Psoas muscle (tissue), 8 donors: ENCODE measurements around the gene NUP160. TPM values are rescaled to one million over a fixed set of nuclear protein-coding genes. Genes with fewer than 3 reads are reported as not detected.
"Not testable (repeated sequence)": the region's sequence is repeated elsewhere in the genome, so short reads cannot be mapped to it uniquely, and the experiment has no call there.

Experiments
- ATAC-seq, 4 donors: fragments of 200-7000 bp; cut with Tn5 transposase; one replicate each; pipeline ENCODE4 v1.9.1; 2020; ENCODE audit warnings: moderate library complexity in 3 of 4, mild to moderate bottlenecking in 2 of 4
- DNase-seq, 2 donors: peaks; one replicate each; pipeline ENCODE4 v3.0.0-alpha.2; 2020
- H3K27ac ChIP-seq: fragments of 200-600 bp; one replicate; pipeline ENCODE4 v1.8.0; 2022
- H3K27me3 ChIP-seq, 3 donors: fragments of 200-600 bp in 1 of 3; one replicate each; pipeline versions ENCODE4 v1.6.1 to v1.8.0; 2013 to 2022; ENCODE audit warnings: low read length in 2 of 3, mild to moderate bottlenecking in 2 of 3, moderate library complexity in 1 of 3; ENCODE audit not compliant: insufficient read depth in 3 of 3
- H3K36me3 ChIP-seq, 2 donors: fragments of 200-600 bp in 1 of 2; one replicate each; pipeline versions ENCODE4 v1.6.1 to v1.8.0; 2013 to 2022; ENCODE audit warnings: low read depth in 1 of 2, mild to moderate bottlenecking in 1 of 2, moderate library complexity in 1 of 2; ENCODE audit not compliant: insufficient read depth in 1 of 2
- H3K4me1 ChIP-seq: fragments of 200-600 bp; one replicate; pipeline ENCODE4 v1.8.0; 2022
- H3K4me3 ChIP-seq: fragments of 200-600 bp; one replicate; pipeline ENCODE4 v1.8.0; 2022; ENCODE audit warnings: mild to moderate bottlenecking
- H3K9me3 ChIP-seq: fragments of 200-600 bp; one replicate; pipeline ENCODE4 v1.8.0; 2022
- WGBS, 3 donors: extraction: QIAGEN DNeasy Blood & Tissue Kit; methylation state at CpG; one replicate each; pipeline versions ENCODE4 v1.1.6 to v1.1.7; 2013; 5-methylcytosine and 5-hydroxymethylcytosine counted together
- intact Hi-C, 2 donors: fragments of 100-400 bp; cut with DNase I; formaldehyde crosslinking; loops; one replicate each; pipeline versions ENCODE4 v1.11.0 to v1.14.2; 2022
- polyA plus RNA-seq, 3 donors: library from polyadenylated mRNA; stranded (reverse); fragments of 200-250 nt; gene quantifications; one replicate each; pipeline ENCODE4 v1.2.3, GENCODE V29; 2013
- total RNA-seq, 4 donors: library from RNA; stranded (reverse); fragmentation: NEBNext Ultra II Directional in 2 of 4; extraction: Animal tissue kit (Norgen Biotek cat#: 25700) in 2 of 4; gene quantifications; one replicate each; pipeline versions ENCODE4 v1.2.1 to v1.2.4, GENCODE V29; 2021 to 2023
- TF ChIP-seq, protein P1 (sequence below): fragments of 200-600 bp; IDR thresholded peaks from one replicate; pipeline ENCODE4 v1.8.0; 2022; ENCODE audit warnings: antibody characterized with exemption
- donor health status: healthy with polysubstance abuse.
- donor health status: DM: no; HTN: no; CAD: no; lungs with moderate emphysema.
- donor health status: Bipolar disorder and iron deficiency.
- donor health status: healthy.
- donor health status: DM: yes; HTN: yes; CAD: no.
- donor health status: DM: no; HTN: no; CAD: no.
- donor health status: DM: no; HTN: no; CAD: no.
- donor health status: DM: yes; HTN: yes; CAD: no.

NUP160 gene
- total and polyA plus RNA-seq, 7 donors, result 5.5 to 14.0 (median 11.3) TPM

GRCh38 chr11:47837292-47837691 is 10.9 kb downstream of the NUP160 start:
- peaks cover 13 to 100% of the 10 kb centered on the region in 2 donors for H3K36me3 ChIP-seq
- no peak overlapping the region for H3K27ac ChIP-seq
- intact Hi-C loops, result no loop called here
- no peak for ATAC-seq
- TF ChIP-seq, protein P1, sequence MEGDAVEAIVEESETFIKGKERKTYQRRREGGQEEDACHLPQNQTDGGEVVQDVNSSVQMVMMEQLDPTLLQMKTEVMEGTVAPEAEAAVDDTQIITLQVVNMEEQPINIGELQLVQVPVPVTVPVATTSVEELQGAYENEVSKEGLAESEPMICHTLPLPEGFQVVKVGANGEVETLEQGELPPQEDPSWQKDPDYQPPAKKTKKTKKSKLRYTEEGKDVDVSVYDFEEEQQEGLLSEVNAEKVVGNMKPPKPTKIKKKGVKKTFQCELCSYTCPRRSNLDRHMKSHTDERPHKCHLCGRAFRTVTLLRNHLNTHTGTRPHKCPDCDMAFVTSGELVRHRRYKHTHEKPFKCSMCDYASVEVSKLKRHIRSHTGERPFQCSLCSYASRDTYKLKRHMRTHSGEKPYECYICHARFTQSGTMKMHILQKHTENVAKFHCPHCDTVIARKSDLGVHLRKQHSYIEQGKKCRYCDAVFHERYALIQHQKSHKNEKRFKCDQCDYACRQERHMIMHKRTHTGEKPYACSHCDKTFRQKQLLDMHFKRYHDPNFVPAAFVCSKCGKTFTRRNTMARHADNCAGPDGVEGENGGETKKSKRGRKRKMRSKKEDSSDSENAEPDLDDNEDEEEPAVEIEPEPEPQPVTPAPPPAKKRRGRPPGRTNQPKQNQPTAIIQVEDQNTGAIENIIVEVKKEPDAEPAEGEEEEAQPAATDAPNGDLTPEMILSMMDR, result no peak
- H3K27me3 ChIP-seq, result no peaks in the 10 kb centered on the region
- H3K9me3 ChIP-seq, result no peaks in the 10 kb centered on the region
- no peak for DNase-seq
- peaks cover under 1% of the 10 kb centered on the region for H3K4me1 ChIP-seq
- 75 to 86% (median 81%) methylated on average over 6 of the region's 6 CpGs for WGBS, 3 donors
- H3K4me3 ChIP-seq, result no peak overlapping the region

GRCh38 chr11:47830013-47830412 is 18.1 kb downstream of the NUP160 start:
- H3K9me3 ChIP-seq, ATAC-seq, H3K27me3 ChIP-seq, intact Hi-C loops, H3K4me3 ChIP-seq, H3K27ac ChIP-seq, DNase-seq, H3K4me1 ChIP-seq: not testable (repeated sequence)
- WGBS, 3 donors, result 97 to 100% (median 97%) methylated on average over 1 of the region's 1 CpG
- peaks cover 5 to 71% of the 10 kb centered on the region in 2 donors for H3K36me3 ChIP-seq

DNA sequence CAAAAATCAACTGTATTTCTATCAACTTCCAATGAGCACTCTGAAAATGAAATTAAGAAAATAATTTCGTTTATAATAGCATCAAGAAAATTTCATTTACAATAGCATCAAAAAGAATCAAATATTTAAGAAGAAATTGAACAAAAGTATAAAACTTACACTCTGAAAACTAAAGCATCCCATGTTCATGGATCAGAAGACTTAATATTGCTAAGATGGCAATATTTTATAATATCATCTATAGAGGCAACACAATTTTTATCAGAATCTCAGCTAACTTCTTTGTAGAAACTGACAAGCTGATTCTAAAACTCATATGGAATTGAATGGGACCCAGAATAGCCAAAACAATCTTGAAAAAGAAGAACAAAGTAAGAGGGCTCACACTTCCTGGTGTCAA is 19.9 kb downstream of the NUP160 start:
- H3K9me3 ChIP-seq, result no peaks in the 10 kb centered on the region
- 95 to 100% (median 98%) methylated on average over 1 of the region's 1 CpG for WGBS, 3 donors
- no peak overlapping the region for H3K27ac ChIP-seq
- H3K36me3 ChIP-seq, result peaks cover 3 to 56% of the 10 kb centered on the region in 2 donors
- H3K27me3 ChIP-seq, result no peaks in the 10 kb centered on the region
- TF ChIP-seq, protein P1, result no peak
- intact Hi-C loops, result no loop called here
- ATAC-seq (no peak), DNase-seq (no peak)
- no peak overlapping the region for H3K4me3 ChIP-seq
- H3K4me1 ChIP-seq, result no peaks in the 10 kb centered on the region

GRCh38 chr11:47822664-47823063 is 25.5 kb downstream of the NUP160 start:
- ATAC-seq, DNase-seq, H3K4me1 ChIP-seq, intact Hi-C loops, H3K9me3 ChIP-seq, H3K27me3 ChIP-seq, H3K4me3 ChIP-seq, H3K27ac ChIP-seq: not testable (repeated sequence)
- peaks cover 3 to 68% of the 10 kb centered on the region in 2 donors for H3K36me3 ChIP-seq
- 92 to 98% (median 93%) methylated on average over 6 of the region's 6 CpGs for WGBS, 3 donors

DNA sequence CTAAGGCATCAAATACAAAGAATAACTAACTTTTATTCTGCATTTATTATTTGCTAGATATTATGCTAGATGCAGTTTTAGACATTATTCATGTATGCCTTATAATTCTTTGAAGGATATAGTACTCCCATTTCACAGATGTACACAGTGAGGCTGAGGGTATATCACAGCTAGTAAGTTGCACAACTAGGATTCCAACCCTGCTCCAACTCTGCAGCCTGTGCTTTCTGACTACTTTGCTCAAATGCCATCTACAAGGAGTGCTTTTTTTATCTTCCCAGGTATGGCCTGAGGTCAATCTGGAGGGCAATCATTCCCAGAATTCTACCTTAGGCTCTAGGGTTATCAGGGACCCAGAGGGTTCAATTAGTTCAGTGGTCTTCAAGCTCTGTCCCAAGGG is 28.4 kb downstream of the NUP160 start:
- Histone ChIP-seq H3K27ac (no peak overlapping the region), H3K27me3 (no peaks in the 10 kb centered on the region), H3K36me3 (peaks cover 5 to 85% of the 10 kb centered on the region in 2 donors), H3K9me3 (no peaks in the 10 kb centered on the region), H3K4me1 (no peaks in the 10 kb centered on the region), H3K4me3 (no peak overlapping the region)
- ATAC-seq, result no peak
- intact Hi-C loops, result loop anchor here in 1 of 2 donors (5.0 kb wide), 1 partner anchor 77 kb away; no protein-coding TSS in a partner anchor
- TF ChIP-seq, protein P1, result no peak
- no peak for DNase-seq

DNA sequence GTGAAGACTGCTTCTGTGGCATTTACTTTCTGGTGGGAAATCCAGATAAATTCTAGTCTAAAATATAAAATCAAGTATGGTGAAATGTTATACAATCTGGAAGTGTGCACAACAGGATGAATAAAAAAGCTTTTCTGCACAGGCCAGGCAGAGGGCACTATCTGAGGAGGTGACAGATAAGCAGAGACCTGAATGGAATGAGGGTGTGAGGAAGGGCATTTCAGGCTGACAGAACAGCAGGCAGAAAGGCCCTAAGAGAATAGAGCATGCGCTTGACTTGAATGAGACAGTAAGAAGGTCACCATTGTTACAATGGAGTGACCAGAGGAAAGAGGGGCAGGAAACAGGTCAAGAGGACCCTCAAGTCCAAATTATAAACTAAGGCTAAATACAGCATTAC is 47.4 kb downstream of the NUP160 start:
- intact Hi-C loops, result no loop called here
- DNase-seq (no peak), ATAC-seq (no peak)
- Histone ChIP-seq H3K27ac (no peak overlapping the region), H3K27me3 (no peaks in the 10 kb centered on the region), H3K36me3 (peaks cover 3 to 99% of the 10 kb centered on the region in 2 donors), H3K4me3 (no peak overlapping the region), H3K9me3 (no peaks in the 10 kb centered on the region), H3K4me1 (no peaks in the 10 kb centered on the region)
- WGBS, 3 donors, result 93 to 100% (median 100%) methylated on average over 1 of the region's 1 CpG
- TF ChIP-seq, protein P1, result no peak
